GM11168 (cell line): ENCODE measurements around the gene CDH15.

Experiments
- in situ Hi-C: fragments of 300-500 bp; cut with MboI; formaldehyde crosslinking; loops from one replicate; pipeline ENCODE4 v1.12.0; 2022; ENCODE audit warnings: low sequenced_read_pairs; ENCODE audit not compliant: unreplicated experiment

The CDH15 gene

GRCh38 chr16:89139907-89140361 is 31.6 kb upstream of the CDH15 start:
- in situ Hi-C loops: no loop called here

DNA sequence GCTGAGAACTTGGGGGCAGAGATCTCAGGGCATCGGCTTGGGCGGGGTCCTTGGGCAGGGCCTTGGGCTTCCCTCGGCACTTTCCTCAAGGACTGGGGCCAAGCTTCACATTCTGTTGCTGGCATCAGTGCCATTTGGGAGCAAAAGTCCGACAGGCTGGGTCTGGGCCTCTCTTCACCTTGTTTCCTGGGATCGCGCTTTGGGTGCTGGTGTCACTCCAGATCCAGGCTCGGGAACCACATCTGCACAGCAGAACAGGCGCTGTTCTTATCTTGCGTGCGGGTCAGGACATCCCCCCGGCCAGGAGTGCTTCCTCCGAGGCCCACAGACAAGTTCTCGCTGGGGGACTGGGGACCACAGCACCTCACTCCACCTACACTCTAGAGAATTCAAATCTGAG is 31.1 kb upstream of the CDH15 start:
- in situ Hi-C loops: no loop called here

GRCh38 chr16:89140981-89141883 is 30.3 kb upstream of the CDH15 start:
- in situ Hi-C loops: no loop called here

DNA sequence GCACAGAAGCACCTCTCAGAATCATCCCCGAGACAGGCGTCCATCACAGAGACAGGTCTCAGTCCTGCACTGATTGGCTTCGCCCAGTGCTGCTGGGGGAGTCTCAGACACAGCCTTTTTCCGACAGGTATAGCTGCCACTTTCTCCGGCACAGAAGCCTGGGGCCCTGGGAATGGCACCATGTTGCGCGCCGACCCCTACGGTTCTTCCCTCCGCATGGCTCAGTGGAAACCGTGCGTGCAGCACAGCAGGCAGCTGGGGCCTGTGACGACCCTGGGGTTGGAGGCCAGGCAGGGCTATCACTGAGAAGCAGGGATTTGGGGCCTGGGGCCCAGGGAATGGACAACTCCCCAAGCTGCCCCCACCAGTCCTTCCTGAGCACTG is 29.7 kb upstream of the CDH15 start:
- in situ Hi-C loops: no loop called here

DNA sequence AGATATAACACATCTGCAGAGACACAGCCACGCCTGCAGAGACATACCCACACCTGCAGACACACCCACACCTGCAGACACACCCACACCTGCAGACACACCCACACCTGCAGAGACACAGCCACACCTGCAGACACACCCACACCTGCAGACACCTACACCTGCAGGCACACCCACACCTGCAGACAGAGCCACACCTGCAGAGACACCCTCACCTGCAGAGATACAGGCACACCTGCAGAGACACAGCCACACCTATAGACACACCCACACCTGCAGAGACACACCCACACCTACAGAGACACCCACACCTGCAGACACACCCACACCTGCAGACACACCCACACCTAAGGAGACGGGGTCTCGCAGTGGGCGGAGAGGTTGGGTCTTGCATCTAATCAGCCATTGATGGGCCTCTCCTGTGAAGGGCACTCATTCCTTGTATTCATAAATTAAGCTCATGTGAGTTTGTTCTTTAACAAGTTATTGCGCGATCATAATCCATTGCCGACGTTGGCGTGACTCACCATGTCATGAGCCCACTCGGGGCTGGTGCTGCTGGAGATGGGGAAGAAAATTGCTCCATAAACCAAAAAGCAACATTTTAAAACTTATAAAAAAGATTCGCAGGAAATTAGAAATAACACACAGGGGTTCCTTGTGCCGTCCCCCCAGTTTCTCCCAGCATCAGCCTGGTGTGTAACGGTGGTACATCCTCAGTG is 28.9 kb upstream of the CDH15 start:
- in situ Hi-C loops: no loop called here

GRCh38 chr16:89143201-89143741 is 28.3 kb upstream of the CDH15 start:
- in situ Hi-C loops: no loop called here

GRCh38 chr16:89143911-89144675 is 27.5 kb upstream of the CDH15 start:
- in situ Hi-C loops: no loop called here

DNA sequence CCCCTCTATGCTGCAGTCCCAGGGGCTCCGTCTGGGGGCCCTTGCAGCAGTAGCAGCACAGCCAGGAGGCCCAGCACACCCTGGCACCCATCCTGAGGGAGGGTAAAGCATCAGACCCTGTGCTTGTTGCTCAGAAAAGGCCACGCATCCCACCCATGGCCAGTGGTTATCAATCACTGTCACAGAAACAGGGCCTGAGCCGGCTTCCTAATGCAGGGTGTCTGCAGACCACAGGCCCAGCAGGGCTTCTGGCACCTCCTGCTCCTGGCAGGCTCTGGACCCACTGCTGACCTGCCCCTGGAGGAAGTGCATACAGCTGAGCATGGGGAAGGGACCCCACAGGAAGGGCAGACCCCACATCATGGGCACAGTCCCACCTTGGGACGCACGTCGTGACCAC is 26.9 kb upstream of the CDH15 start:
- in situ Hi-C loops: no loop called here

- in situ Hi-C loops: no loop called here
These were observed 26.0 kb upstream of the CDH15 start for GRCh38 chr16:89145406-89146161.

DNA sequence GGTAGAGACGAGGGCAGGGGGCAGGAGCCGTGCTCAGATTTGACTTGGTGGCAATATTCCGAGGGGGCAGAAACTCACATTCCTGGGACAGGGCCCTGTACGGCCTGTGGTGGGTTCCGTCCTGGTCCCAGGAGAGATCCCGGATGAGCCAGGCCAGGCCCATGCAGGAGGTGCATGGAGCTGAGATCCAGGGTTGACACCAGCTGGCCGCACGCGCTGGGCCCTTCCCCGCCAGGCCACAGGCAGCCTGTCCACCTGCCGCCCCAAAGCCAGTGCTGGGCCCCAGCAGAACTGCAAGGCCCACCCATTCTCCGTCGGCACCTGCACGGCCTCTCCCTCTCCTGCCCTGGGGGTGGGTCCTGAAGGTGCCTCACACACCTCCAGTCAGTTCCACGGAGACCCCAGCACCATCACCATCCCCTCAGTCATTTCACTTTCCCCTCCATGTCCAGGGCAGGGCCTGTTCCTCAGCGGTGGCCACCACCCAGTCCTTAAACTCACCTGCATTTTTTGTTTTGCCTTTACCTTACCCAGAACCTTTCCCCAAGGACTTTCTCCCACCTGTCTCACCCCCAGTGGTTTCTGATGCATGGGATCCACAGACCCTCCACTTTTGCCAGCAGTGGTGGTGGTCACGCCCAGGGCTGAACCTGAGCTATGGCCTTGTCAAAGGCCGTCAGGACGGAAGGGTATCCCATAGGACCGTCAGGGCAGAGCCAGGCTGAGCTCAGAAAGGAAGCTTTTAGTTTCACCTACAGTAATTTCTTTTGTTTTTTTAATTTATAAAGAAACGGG is 25.1 kb upstream of the CDH15 start:
- in situ Hi-C loops: no loop called here

DNA sequence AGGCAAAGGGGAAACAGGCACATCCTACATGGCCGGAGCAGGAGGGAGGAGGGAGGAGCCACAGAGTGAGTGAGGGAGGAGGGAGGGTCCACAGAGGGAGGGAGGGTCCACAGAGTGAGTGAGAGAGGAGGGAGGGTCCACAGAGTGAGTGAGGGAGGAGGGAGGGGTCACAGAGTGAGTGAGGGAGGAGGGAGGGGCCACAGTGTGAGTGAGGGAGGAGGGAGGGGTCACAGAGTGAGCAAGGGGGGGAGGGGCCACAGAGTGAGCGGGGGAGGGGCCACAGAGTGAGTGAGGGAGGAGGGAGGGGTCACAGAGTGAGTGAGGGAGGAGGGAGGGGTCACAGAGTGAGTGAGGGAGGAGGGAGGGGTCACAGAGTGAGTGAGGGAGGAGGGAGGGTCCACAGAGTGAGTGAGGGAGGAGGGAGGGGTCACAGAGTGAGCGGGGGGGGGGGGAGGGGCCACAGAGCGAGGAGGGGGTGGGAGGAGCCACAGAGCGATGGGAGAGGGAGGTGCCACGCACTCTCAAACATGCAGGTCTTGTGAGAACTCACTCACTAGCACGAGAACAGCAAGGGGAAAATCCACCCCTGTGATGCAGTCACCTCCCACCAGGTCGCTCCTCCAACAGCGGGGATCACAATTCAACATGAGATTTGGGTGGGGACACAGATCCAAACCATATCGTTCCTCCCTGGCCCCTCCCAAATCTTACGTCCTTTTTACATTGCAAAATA is 24.3 kb upstream of the CDH15 start:
- in situ Hi-C loops: no loop called here

GRCh38 chr16:89149386-89149785 is 22.2 kb upstream of the CDH15 start:
- in situ Hi-C loops: no loop called here

- in situ Hi-C loops: no loop called here
These were observed 21.3 kb upstream of the CDH15 start for GRCh38 chr16:89150090-89150835.

DNA sequence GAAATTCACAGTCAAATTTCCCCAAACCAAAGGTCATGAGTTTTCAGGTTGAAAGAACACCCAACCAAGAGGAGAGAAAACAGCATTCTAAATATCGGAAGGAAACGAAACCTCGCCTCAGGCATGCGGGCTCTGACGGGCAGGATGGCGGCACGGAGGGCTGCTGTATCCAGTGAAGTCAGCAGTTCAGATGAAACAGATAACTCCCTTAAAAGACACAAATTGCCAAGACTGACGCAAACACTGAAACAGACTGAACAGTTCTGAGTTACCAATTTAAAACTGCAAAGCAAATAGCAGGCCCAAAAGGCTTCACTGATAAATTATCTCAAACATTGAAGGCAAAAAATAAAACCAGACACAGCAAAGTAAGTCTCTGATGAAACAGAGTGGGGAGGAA is 20.6 kb upstream of the CDH15 start:
- in situ Hi-C loops: no loop called here

DNA sequence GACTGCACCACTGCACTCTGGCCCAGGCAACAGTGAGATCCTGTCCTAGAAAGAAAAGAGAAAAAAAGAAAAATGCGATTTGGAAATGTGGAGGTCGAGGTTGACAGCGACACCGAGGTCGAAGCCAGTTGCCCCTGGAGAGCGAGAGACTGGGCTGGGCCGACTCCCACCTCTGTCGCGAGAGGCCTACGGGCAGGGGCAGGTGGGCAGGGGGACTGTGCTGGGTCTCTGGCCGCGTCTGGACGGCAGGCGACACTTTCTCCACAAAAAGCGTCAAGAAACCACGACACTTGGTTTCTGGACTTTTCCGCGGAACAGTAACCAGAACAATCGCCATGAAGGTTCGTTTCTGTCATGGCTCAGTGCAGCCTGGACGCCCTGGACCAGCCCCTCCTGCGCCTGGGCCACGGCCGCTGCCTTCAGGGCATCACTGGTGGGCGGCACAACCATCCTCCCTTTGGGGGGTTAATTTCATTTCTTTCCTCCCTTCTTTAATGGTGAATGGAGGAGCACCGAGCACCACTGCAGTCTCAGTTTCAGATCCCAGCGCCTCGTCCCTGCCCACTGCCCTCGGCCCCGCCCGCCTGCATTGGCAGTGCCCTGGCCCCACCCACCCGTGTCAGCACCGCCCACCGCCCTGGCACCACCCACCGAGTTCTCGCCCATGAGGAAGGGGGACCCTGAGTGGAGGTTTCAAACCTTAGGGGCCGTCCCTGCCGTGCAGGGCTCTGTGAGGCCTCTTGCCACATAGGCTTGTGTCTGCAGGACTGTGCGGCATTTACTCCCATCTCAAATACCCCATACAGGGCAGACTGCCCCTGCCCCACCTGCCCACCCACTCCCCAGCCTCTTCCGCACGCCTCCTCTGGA is 18.5 kb upstream of the CDH15 start:
- in situ Hi-C loops: no loop called here

DNA sequence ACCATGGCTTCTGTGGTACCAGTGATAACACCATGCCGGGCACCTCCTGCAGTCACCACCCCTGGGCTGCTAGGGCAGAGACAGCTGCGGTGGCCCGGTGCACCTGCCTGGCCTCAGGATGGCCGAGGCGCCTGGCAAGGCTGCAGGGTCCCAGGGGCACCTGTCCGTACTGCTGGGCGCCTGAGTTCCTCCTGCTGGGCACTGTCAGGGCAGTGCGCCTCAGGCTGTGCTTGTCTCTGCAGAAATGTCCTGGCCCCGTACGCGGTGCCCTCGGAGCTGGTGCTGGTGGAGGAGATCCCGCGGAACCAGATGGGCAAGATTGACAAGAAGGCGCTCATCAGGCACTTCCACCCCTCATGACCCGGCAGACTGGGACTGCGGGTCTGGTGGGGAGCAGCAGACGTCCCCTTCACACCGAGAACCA is 17.7 kb upstream of the CDH15 start:
- in situ Hi-C loops: no loop called here
